OCI-LY1 (cell line): ENCODE data around the gene AADACL4.
"Not testable (repeated sequence)": the region's sequence is repeated elsewhere in the genome, so short reads cannot be mapped to it uniquely, and the experiment has no call there.

Experiments used
- H2AFZ ChIP-seq: fragments of 200-600 bp; sonication (generic), shearing (Covaris generic); 2 replicates; pipeline ENCODE4 v1.6.0; 2014; ENCODE audit warnings: antibody characterized with exemption, mild to moderate bottlenecking, low read length
- H3F3A ChIP-seq: fragments of 200-600 bp; sonication (generic), shearing (Covaris generic); 2 replicates; pipeline ENCODE4 v1.6.0; 2014; ENCODE audit warnings: mild to moderate bottlenecking, antibody characterized with exemption, low read length, moderate library complexity; ENCODE audit not compliant: insufficient read depth
- H3K27ac ChIP-seq: fragments of 200-600 bp; sonication (generic); 2 replicates; pipeline ENCODE4 v1.5.1; 2014; ENCODE audit warnings: low read length, mixed run types, mild to moderate bottlenecking, low read depth; ENCODE audit not compliant: poor library complexity, severe bottlenecking
- H3K27me3 ChIP-seq: fragments of 200-600 bp; sonication (generic); 2 replicates; pipeline ENCODE4 v1.6.0; 2014; ENCODE audit warnings: antibody characterized with exemption, mild to moderate bottlenecking, low read length, moderate library complexity; ENCODE audit not compliant: insufficient read depth
- H3K36me3 ChIP-seq: fragments of 200-600 bp; sonication (generic); 2 replicates; pipeline ENCODE4 v1.6.1; 2014; ENCODE audit warnings: mild to moderate bottlenecking, antibody characterized with exemption, low read length, moderate library complexity, mixed read lengths; ENCODE audit not compliant: insufficient read depth
- H3K4me1 ChIP-seq: fragments of 200-600 bp; sonication (generic); 2 replicates; pipeline ENCODE4 v1.5.1; 2014; ENCODE audit warnings: mild to moderate bottlenecking, low read length, moderate library complexity; ENCODE audit not compliant: insufficient read depth, severe bottlenecking
- H3K4me2 ChIP-seq: fragments of 200-600 bp; sonication (generic), shearing (Covaris generic); 2 replicates; pipeline ENCODE4 v1.6.1; 2014; ENCODE audit warnings: low read length
- H3K4me3 ChIP-seq: fragments of 200-600 bp; sonication (generic); 2 replicates; pipeline ENCODE4 v1.5.1; 2014; ENCODE audit warnings: low read length, low read depth, mild to moderate bottlenecking, mixed read lengths; ENCODE audit not compliant: poor library complexity, severe bottlenecking
- H3K79me2 ChIP-seq: fragments of 200-600 bp; shearing (Covaris generic); 2 replicates; pipeline ENCODE4 v1.6.1; 2016; ENCODE audit warnings: mixed run types, low read length, mixed read lengths; ENCODE audit not compliant: insufficient read depth
- H3K9ac ChIP-seq: fragments of 200-600 bp; sonication (generic), shearing (Covaris generic); 2 replicates; pipeline ENCODE4 v1.6.1; 2014; ENCODE audit warnings: mild to moderate bottlenecking, low read length, mixed read lengths
- H3K9me2 ChIP-seq: fragments of 200-600 bp; sonication (generic), shearing (Covaris generic); 2 replicates; pipeline ENCODE4 v1.6.1; 2014; ENCODE audit warnings: low read depth, mild to moderate bottlenecking, low read length, mixed read lengths
- H3K9me3 ChIP-seq: fragments of 200-600 bp; shearing (Covaris generic); 2 replicates; pipeline ENCODE4 v1.6.1; 2014; ENCODE audit warnings: low read length, mixed read lengths
- H4K20me1 ChIP-seq: fragments of 200-600 bp; sonication (generic), shearing (Covaris generic); 2 replicates; pipeline ENCODE4 v1.6.0; 2016; ENCODE audit warnings: mild to moderate bottlenecking, low read length; ENCODE audit not compliant: insufficient read depth
- EZH2 ChIP-seq: fragments of 200-600 bp; sonication (generic), shearing (Covaris generic); IDR thresholded peaks from 2 replicates; pipeline ENCODE4 v1.8.0; 2017; ENCODE audit warnings: borderline replicate concordance, mixed run types, mild to moderate bottlenecking, antibody characterized with exemption, low read length, moderate library complexity, mixed read lengths
- TF ChIP-seq, protein P1 (sequence below): fragments of 200-600 bp; sonication (generic), shearing (Covaris generic); IDR thresholded peaks from 2 replicates; pipeline ENCODE4 v1.5.1; 2017; ENCODE audit warnings: mild to moderate bottlenecking, antibody characterized with exemption, low read length, moderate library complexity, mixed read lengths

The AADACL4 gene

DNA sequence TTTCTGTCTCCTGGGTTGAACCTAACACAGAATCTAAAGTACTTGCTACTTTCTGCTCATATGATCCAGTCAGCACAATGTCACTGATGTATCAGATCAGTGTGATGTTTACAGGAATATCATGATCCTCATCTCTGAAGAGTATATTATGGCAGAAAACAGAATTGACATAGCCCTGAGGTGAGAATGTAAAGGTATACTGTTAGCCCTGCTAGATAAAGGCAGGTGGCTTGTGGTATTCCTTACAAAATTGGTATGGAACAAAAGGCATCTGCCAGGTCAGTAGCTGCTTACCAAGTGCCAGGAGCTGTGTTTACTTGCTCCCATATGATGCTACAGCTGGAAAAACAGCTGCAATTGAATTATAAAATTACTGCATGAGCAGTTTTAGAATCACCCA is 30.5 kb downstream of the AADACL4 start:
- TF ChIP-seq EZH2: no peak
- Histone ChIP-seq H3K4me3 (no peak overlapping the region), H3K4me1 (no peaks in the 10 kb centered on the region), H3K27ac (no peak overlapping the region), H4K20me1 (no peaks in the 10 kb centered on the region), H2AFZ (no peak overlapping the region), H3F3A (no peaks in the 10 kb centered on the region), H3K27me3 (no peaks in the 10 kb centered on the region), H3K9ac (no peak overlapping the region), H3K9me2 (no peaks in the 10 kb centered on the region), H3K9me3 (no peaks in the 10 kb centered on the region), H3K79me2 (no peaks in the 10 kb centered on the region), H3K36me3 (no peaks in the 10 kb centered on the region), H3K4me2 (no peak overlapping the region)

DNA sequence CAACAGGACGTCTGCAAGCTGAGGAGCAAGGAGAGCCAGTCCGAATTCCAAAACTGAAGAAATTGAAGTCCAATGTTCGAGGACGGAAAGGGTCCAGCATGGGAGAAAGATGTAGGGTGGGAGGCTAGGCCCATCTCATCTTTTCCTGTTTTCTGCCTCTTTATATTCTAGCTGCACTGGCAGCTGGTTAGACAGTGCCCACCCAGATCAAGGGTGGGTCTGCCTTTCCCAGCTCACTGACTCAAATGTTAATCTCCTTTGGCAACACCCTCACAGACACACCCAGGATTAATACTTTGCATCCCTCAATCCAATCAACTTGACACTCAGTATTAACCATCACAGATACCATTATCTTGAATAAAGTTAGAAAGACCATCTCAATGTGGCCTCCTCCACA is 32.2 kb downstream of the AADACL4 start:
- not testable (repeated sequence) for H3K79me2 ChIP-seq, H2AFZ ChIP-seq, H3K4me3 ChIP-seq, H3K36me3 ChIP-seq, H3K4me1 ChIP-seq, H3K9ac ChIP-seq, H3K9me2 ChIP-seq, H3K27ac ChIP-seq, H3K9me3 ChIP-seq, H4K20me1 ChIP-seq, H3F3A ChIP-seq, H3K4me2 ChIP-seq, H3K27me3 ChIP-seq

DNA sequence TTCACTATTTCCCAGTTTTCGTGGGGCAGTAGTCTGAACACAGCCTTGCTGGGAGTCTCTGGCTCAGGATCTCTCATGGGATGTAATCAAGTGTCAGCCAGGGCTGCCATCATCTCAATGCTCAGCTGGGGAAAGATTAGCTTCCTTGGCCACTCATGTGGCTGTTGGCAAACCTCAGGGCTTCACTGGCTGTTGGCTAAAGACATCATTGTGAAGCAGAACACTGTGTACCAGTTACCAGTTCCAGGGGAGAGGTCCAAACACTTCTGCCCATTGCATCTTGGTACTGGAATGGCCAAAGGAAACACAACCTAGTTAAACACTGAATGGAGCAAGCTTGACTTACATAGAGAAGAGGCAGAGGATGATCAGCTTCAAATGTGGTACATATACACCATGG is 33.7 kb downstream of the AADACL4 start:
- H3K4me1 ChIP-seq: no peaks in the 10 kb centered on the region
- TF ChIP-seq EZH2: no peak
- TF ChIP-seq, protein P1, sequence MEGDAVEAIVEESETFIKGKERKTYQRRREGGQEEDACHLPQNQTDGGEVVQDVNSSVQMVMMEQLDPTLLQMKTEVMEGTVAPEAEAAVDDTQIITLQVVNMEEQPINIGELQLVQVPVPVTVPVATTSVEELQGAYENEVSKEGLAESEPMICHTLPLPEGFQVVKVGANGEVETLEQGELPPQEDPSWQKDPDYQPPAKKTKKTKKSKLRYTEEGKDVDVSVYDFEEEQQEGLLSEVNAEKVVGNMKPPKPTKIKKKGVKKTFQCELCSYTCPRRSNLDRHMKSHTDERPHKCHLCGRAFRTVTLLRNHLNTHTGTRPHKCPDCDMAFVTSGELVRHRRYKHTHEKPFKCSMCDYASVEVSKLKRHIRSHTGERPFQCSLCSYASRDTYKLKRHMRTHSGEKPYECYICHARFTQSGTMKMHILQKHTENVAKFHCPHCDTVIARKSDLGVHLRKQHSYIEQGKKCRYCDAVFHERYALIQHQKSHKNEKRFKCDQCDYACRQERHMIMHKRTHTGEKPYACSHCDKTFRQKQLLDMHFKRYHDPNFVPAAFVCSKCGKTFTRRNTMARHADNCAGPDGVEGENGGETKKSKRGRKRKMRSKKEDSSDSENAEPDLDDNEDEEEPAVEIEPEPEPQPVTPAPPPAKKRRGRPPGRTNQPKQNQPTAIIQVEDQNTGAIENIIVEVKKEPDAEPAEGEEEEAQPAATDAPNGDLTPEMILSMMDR: no peak
- H3K79me2 ChIP-seq: no peaks in the 10 kb centered on the region
- no peak overlapping the region for H3K4me3 ChIP-seq
- H4K20me1 ChIP-seq: no peaks in the 10 kb centered on the region
- H3K27ac ChIP-seq: no peak overlapping the region
- H3K9me2 ChIP-seq: no peaks in the 10 kb centered on the region
- H3K9ac ChIP-seq: no peak overlapping the region
- no peak overlapping the region for H2AFZ ChIP-seq
- H3K4me2 ChIP-seq: no peak overlapping the region
- H3K9me3 ChIP-seq: no peaks in the 10 kb centered on the region
- H3F3A ChIP-seq: no peaks in the 10 kb centered on the region
- H3K27me3 ChIP-seq: no peaks in the 10 kb centered on the region
- H3K36me3 ChIP-seq: no peaks in the 10 kb centered on the region

DNA sequence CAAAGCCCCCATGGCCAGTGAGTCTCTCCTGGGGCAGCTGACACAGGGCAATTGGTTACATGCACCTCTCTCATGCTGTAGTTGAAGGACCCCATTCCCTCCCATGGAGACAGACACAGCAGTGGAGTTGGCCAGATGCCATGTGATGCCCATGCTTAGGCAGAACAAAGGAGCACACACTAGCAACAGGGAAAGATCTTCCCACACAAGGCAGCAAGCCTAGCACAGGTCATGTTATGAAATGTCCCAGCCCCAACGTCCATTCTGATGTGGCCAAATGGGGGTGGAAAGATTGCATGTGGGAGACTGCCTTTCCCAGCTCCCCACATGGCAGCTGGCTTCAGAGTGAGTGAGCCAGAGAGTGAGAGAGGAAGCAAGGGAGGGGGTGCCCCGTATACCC is 34.5 kb downstream of the AADACL4 start:
- H3K9ac ChIP-seq: no peak overlapping the region
- no peaks in the 10 kb centered on the region for H3K27me3 ChIP-seq
- TF ChIP-seq EZH2: no peak
- TF ChIP-seq, protein P1: no peak
- H3K36me3 ChIP-seq: no peaks in the 10 kb centered on the region
- no peak overlapping the region for H3K27ac ChIP-seq
- H3K9me2 ChIP-seq: no peaks in the 10 kb centered on the region
- no peak overlapping the region for H3K4me2 ChIP-seq
- H2AFZ ChIP-seq: no peak overlapping the region
- H3K4me3 ChIP-seq: no peak overlapping the region
- H3K4me1 ChIP-seq: no peaks in the 10 kb centered on the region
- H3K9me3 ChIP-seq: no peaks in the 10 kb centered on the region
- H4K20me1 ChIP-seq: no peaks in the 10 kb centered on the region
- H3F3A ChIP-seq: no peaks in the 10 kb centered on the region
- no peaks in the 10 kb centered on the region for H3K79me2 ChIP-seq
